HG02943 (cell line): ENCODE results near the gene NOD1.

Experiments used
- ATAC-seq: cut with Tn5 transposase; IDR thresholded peaks from one replicate; pipeline ENCODE4 v1.9.1; 2021; ENCODE audit warnings: mild to moderate bottlenecking, low read depth, moderate library complexity; ENCODE audit not compliant: unreplicated experiment

Gene NOD1

DNA sequence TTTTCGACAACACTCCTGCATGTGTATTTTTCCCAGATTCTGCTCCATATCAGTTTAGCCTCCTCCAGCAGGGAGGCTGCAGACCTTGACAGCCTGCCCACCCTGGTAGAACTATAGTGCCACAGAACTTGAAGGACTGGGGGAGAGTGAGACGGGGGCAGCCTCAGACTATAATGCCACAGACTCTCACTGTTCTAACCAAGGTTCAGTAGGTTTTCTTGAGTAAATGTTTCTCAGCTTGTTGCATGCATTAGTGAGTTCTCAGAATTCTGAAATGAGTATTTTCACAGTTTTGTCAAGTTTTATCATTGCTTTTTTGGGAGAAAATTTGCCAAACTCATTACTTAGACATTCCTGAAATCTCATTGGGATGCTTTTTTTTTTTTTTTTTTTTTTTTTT, 98.3 kb downstream of the NOD1 start:
- no peak for ATAC-seq

DNA sequence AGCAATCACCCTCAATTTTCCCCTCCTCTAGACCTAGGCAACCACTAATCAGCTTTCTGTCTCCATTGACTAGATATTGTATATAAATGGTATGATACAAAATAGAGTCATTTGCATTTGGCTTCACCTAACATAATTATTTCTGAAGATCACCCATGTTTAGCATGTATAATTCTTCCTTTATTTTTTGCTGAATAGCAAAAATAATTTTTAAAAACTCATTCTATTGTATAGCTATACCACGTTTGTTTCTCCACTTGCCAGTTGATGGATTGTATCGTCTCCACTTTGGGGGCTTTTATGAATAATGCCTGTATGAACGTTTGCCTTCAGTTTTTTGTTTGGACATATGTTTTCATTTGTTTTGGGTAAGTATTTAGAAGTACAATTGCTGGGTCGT, 98.8 kb downstream of the NOD1 start:
- ATAC-seq = no peak

DNA sequence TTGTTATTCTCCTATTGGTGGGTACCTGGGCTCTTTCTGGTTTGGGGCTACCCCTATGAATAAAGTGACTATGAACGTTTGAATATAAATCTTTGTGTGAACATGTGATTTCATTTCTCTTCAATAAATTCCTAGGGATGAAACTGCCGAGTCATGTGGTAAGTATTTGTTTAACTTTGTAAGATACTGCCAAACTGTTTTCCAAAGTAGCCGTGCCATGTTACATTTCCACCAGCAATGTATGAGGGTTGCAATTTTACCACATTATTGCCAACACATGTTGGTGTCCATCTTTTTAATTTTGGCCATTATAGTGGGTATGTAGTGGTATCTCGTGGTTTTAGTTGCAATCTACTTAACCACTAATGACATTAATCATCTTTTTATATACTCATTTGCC, 99.5 kb downstream of the NOD1 start:
- ATAC-seq = no peak

DNA sequence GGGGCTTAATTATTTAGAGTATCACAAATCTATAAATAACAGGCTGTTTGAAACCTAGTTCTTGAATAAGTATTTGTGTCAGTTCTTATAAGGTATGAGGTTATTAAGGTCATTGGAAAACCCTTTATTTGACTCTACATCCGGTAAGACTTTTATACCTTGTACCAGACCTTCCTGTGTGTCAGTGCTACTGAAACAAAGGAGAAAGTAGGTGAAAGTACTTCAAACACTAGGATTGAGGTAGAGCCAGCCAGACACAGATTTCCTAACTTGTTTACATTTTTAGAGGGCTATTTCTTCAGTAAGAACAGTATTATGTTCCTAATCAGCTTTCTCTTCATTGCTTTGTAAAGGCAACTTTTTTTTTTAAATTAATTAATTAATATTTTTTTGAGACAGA, 100.3 kb downstream of the NOD1 start:
- ATAC-seq = no peak
